ENCODE measurements around the gene SEC22A. TPM values are rescaled to one million over a fixed set of nuclear protein-coding genes. Genes with fewer than 3 reads are reported as not detected.

SEC22A gene
- polyA plus RNA-seq, 1 of the 3 experiments (the other 2 are of a cell fraction), result 13.0 TPM

DNA sequence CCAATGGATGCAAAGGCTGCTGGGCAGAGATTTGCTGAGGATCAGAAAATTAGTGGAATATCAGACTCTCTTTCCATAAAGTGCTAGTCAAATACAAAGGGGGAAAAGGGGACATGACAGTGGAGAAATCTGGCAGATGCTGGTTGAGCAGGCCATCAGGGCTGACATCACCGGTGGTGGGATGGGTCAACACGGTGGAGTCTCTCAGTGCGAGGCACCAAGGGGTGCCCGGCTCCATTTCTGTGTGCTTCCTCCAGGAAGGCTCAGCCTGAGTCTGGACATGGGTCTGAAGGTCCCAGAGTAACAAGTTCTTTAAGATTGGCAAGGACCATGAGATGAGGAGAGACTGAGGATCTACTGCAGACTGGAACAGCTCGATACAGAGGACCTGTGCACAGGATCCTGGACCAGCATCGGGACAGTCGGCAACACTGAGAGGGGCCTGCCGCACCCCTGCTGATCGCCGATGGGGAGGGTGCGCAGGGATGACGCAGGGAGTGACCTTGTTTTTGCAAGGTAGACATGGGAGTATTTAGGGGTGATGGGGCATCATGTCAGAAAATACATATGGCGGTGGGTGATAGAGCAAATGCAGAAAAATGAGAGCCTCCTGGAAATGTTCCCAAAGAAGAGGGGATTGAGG, 92.7 kb downstream of the SEC22A start:
- H4K20me1 ChIP-seq (ENCODE audit: insufficient read depth), result no peaks in the 10 kb centered on the region
- H3K9ac ChIP-seq, result no peak overlapping the region
- no peaks in the 10 kb centered on the region for H3K4me1 ChIP-seq (ENCODE audit: control insufficient read depth in 1 of 2, insufficient read depth in 2 of 2, low read depth in 1 of 2, low read length in 1 of 2)
- no peak overlapping the region for H3K27ac ChIP-seq (ENCODE audit: low read depth in 2 of 2, low read length in 1 of 2)
- H3F3A ChIP-seq (replicated peaks; ENCODE audit: insufficient read depth), result no peaks in the 10 kb centered on the region
- no peak overlapping the region for H3K4me3 ChIP-seq (ENCODE audit: low read depth in 2 of 2, low read length in 1 of 2)
- H3K9me3 ChIP-seq, result no peaks in the 10 kb centered on the region
- no peak for DNase-seq
- no peaks in the 10 kb centered on the region for H3K9me2 ChIP-seq
- TF ChIP-seq MEF2A (IDR thresholded peaks at IDR 0.05; ENCODE audit: borderline replicate concordance, low read depth) (no peak), TCF12 (IDR thresholded peaks at IDR 0.05) (no peak), RFX5 (IDR thresholded peaks at IDR 0.05; ENCODE audit: low read length) (no peak), POLR2AphosphoS5 (IDR thresholded peaks at IDR 0.05; ENCODE audit: low read depth, low read length) (no peak), NRF1 (IDR thresholded peaks at IDR 0.05; ENCODE audit: low read depth, low read length) (no peak), CHD2 (IDR thresholded peaks at IDR 0.05; ENCODE audit: low read length, partially characterized antibody) (no peak), ELF1 (IDR thresholded peaks at IDR 0.05) (no peak), TAF1 (IDR thresholded peaks at IDR 0.05; ENCODE audit: borderline replicate concordance, low read depth, low read length) (no peak), GABPA (IDR thresholded peaks at IDR 0.05; ENCODE audit: low read depth) (no peak), NFIC (IDR thresholded peaks at IDR 0.05; ENCODE audit: borderline replicate concordance) (no peak)
- TF ChIP-seq, protein P1, sequence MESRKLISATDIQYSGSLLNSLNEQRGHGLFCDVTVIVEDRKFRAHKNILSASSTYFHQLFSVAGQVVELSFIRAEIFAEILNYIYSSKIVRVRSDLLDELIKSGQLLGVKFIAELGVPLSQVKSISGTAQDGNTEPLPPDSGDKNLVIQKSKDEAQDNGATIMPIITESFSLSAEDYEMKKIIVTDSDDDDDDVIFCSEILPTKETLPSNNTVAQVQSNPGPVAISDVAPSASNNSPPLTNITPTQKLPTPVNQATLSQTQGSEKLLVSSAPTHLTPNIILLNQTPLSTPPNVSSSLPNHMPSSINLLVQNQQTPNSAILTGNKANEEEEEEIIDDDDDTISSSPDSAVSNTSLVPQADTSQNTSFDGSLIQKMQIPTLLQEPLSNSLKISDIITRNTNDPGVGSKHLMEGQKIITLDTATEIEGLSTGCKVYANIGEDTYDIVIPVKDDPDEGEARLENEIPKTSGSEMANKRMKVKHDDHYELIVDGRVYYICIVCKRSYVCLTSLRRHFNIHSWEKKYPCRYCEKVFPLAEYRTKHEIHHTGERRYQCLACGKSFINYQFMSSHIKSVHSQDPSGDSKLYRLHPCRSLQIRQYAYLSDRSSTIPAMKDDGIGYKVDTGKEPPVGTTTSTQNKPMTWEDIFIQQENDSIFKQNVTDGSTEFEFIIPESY (IDR thresholded peaks at IDR 0.05; ENCODE audit: borderline replicate concordance, low read depth), result no peak
- TF ChIP-seq, protein P2, sequence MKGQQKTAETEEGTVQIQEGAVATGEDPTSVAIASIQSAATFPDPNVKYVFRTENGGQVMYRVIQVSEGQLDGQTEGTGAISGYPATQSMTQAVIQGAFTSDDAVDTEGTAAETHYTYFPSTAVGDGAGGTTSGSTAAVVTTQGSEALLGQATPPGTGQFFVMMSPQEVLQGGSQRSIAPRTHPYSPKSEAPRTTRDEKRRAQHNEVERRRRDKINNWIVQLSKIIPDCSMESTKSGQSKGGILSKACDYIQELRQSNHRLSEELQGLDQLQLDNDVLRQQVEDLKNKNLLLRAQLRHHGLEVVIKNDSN (IDR thresholded peaks at IDR 0.05; ENCODE audit: borderline replicate concordance, low read depth), result no peak
- TF ChIP-seq, protein P3, sequence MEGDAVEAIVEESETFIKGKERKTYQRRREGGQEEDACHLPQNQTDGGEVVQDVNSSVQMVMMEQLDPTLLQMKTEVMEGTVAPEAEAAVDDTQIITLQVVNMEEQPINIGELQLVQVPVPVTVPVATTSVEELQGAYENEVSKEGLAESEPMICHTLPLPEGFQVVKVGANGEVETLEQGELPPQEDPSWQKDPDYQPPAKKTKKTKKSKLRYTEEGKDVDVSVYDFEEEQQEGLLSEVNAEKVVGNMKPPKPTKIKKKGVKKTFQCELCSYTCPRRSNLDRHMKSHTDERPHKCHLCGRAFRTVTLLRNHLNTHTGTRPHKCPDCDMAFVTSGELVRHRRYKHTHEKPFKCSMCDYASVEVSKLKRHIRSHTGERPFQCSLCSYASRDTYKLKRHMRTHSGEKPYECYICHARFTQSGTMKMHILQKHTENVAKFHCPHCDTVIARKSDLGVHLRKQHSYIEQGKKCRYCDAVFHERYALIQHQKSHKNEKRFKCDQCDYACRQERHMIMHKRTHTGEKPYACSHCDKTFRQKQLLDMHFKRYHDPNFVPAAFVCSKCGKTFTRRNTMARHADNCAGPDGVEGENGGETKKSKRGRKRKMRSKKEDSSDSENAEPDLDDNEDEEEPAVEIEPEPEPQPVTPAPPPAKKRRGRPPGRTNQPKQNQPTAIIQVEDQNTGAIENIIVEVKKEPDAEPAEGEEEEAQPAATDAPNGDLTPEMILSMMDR (IDR thresholded peaks at IDR 0.05), result no peak
- TF ChIP-seq, protein P4, sequence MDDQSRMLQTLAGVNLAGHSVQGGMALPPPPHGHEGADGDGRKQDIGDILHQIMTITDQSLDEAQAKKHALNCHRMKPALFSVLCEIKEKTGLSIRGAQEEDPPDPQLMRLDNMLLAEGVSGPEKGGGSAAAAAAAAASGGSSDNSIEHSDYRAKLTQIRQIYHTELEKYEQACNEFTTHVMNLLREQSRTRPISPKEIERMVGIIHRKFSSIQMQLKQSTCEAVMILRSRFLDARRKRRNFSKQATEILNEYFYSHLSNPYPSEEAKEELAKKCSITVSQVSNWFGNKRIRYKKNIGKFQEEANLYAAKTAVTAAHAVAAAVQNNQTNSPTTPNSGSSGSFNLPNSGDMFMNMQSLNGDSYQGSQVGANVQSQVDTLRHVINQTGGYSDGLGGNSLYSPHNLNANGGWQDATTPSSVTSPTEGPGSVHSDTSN (IDR thresholded peaks at IDR 0.05), result no peak
- TF ChIP-seq, protein P5, sequence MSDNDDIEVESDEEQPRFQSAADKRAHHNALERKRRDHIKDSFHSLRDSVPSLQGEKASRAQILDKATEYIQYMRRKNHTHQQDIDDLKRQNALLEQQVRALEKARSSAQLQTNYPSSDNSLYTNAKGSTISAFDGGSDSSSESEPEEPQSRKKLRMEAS (IDR thresholded peaks at IDR 0.05; ENCODE audit: low read depth), result no peak
- no peaks in the 10 kb centered on the region for H3K36me3 ChIP-seq (replicated peaks in 1 of 2; ENCODE audit: control insufficient read depth in 1 of 2, insufficient read depth in 2 of 2, low read length in 1 of 2)
- no peaks in the 10 kb centered on the region for H3K79me2 ChIP-seq (ENCODE audit: insufficient read depth)
- H2AFZ ChIP-seq (ENCODE audit: low read depth), result no peak overlapping the region
- H3K27me3 ChIP-seq (ENCODE audit: insufficient read depth), result peaks cover 5% of the 10 kb centered on the region; the same call in 1 of the 2 replicates
- ChIA-PET POLR2A (no interaction called here), CTCF (no interaction called here)
- WGBS (ENCODE audit: low lambda C conversion rate), result 77% methylated on average over 10 of the region's 13 CpGs
- no peak overlapping the region for H3K4me2 ChIP-seq

Data from SK-N-SH (cell line).